Muscle of arm (tissue), 12 donors: Measurements from ENCODE around the gene BCR. TPM values are rescaled to one million over a fixed set of nuclear protein-coding genes. Genes with fewer than 3 reads are reported as not detected.
A peak's percentile ranks its signal among the peaks of the same experiment; 100 is the strongest.

Experiments used
- DNase-seq: peaks from one replicate; pipeline ENCODE4 v3.0.0-alpha.2; 2013
- polyA plus RNA-seq, 12 donors: library from polyadenylated mRNA; unstranded; fragments of 120-200 nt; gene quantifications; one replicate each; pipeline ENCODE4 v1.2.1, GENCODE V29; 2013; ENCODE audit not compliant: insufficient read length in 12 of 12

The BCR gene
- polyA plus RNA-seq, 12 donors: 10.4 to 37.8 (median 16.3) TPM; not detected in 1

DNA sequence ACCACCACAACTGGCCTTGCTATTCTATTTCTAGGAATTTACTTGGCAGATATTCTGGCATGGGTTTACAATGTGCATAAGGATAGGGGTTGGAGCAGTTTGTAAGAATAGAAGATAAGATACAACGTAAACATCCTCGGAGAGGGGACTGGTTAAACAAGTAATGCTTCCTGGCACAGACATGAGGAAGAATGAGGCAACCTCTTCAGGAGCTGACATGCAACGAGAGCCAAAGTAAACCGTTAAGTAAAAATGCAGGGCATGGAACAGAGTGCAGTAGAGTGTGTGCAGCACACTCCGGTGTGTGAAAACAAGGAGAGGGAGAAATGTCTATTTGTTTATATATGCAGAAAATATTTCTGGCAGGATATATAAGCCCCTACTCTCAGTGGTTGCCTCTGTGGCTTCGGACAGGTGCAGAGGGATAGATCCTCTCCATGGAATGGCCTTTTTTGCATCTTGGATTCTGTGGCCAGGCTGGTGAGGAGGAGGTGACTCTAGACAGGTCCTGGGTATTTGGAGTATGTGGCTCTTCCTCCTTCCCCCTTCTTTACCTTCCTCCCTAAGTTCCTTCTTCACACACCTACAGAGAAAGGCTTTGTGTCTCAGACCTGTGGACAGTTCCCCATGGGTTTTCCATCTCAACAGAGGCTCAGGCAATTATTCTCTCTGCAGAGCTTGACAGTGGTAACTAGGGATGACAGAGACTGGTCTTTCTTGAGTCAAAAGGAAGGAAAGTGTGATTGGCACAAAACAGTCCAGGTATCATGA, 32.5 kb upstream of the BCR start:
- no peak for DNase-seq

- peak; percentile 28 for DNase-seq
Observed at GRCh38 chr22:23149743-23150238, 30.5 kb upstream of the BCR start.

GRCh38 chr22:23150762-23151161, 29.5 kb upstream of the BCR start:
- no peak for DNase-seq

DNA sequence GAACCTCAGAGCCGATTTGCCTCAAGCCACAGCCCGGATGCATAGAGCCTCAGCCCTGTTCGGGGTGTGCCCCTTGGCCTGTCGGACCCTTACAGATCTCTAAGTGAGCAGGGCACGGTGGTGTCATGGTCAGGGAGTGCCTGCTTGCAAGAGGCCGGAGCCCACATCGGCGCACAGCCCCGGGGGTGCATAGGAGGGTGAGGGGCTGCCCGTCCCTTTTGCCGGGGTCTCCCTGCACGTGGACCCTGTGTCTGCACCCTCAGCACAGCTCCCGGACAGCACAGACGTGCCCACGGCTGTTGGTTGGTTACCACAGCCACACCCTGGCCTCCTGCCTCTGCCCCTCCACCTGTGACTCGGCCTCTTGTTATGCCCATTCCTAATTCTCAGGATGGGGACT, 28.5 kb upstream of the BCR start:
- no peak for DNase-seq

GRCh38 chr22:23152238-23153114, 27.8 kb upstream of the BCR start:
- no peak for DNase-seq

DNA sequence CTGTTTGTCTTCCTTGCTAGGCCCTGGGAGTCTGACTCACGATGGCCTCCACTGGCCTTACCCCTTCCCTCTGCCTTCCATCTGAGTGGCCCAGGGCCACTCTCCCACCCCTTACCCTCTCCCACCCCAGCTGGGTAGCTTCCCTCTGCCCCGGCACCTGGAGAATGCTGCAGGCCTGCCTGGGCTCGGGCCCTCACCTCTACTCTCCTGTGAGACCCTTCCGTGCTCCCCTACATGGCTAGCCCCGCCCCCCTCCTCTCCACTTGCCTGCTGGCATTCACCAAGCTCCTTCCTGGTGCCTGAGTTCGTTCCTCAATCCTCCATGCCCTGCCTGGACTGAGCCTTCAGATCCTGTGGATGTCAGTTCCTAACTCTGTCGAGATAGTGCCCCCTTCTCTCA, 26.3 kb upstream of the BCR start:
- no peak for DNase-seq

GRCh38 chr22:23154461-23154860, 25.8 kb upstream of the BCR start:
- no peak for DNase-seq

DNA sequence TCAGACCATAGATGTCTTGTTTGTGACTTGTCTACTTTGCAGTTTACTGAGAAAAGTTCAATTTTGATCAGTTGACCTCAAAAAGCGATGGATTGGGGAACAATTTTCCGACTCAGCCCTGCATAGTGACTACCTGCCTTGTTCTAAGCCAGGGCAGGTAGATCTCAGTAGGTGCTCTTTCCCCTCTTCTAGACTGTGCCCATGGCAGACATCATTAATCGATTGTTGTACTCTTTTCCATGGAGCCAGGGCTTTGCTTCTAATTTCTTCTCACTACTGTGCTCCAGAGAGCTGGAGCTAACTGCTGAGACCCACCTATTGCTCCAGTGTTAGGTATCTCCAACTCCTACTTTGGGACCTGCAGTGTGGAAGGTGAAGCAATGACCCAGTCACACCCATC, 25.2 kb upstream of the BCR start:
- DNase-seq: no peak

- DNase-seq: no peak
Observed at GRCh38 chr22:23155831-23156230, 24.5 kb upstream of the BCR start.

GRCh38 chr22:23156286-23156685, 24.0 kb upstream of the BCR start:
- no peak for DNase-seq

GRCh38 chr22:23157560-23158515, 22.5 kb upstream of the BCR start:
- no peak for DNase-seq

DNA sequence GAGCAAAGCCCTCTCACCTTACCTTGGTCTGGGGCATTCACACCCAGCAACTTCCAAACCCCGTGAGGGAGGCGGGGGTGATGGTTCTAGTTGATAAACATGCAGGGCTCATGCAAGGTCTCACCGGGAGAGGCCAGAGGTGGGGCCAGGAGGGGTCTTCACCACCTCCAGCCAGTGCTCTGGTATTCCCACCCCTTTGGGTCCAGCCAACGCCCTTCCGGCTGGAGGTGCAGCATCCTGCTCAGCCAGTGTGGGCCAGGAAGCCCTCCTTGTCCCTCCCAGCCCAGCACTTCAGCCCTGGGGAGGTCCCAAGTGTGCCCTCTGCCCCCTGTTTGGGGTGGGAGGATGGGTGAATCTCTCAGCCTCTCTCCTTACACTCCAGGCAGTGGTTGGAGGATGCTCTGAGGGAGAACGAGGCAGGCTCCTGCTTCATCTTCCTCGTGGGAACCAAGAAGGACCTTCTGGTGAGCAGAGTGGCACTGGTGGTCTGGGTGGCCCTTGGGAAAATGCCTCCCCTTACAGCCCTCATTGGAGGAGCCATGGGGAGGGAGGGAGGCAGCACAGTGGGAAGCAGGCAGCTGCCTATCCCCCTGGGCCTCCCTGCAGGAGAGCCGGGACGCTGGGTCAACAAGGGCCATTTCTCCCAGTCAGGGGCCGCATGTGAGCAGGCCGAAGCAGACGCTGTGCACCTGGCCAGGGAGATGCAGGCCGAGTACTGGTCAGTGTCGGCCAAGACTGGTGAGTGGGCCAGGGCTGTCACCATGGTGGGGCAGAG, 21.6 kb upstream of the BCR start:
- DNase-seq: no peak

DNA sequence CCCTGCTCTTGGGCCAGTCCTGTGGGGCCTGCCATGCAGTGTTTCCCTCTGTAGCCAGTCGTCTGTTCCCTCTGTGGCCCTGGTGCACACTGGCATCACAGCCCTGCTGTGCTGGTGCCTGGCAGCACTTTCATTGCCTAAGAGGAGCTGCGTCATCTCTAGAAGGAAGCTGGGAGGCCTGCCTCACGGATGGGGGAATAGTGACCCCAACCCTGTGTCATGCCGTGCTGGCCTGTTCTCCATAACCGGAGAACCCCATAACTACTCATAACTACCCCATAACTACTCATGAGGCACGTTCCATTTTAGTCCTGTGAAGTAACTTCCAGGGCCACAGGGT, 21.0 kb upstream of the BCR start:
- DNase-seq: no peak

DNA sequence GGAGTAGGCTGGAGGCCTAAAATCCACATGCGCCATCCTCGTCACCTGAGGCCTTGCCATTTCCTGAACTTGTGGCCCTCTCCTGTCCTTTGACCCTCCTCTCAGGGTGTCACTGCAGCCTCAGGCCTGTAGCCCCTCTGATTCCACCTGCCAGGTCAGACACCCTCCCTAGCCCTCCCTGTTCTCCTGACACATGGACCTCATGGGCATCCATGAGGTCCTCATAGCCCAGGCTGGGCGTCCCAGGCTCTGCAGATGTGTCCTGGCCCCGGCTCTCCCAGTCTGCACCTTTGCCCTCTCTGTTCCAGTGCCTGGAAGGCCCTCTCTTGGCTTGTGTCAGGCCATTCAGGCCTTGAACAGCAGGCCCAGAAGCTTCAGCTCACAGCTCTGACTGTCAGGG, 19.3 kb upstream of the BCR start:
- DNase-seq: no peak

DNA sequence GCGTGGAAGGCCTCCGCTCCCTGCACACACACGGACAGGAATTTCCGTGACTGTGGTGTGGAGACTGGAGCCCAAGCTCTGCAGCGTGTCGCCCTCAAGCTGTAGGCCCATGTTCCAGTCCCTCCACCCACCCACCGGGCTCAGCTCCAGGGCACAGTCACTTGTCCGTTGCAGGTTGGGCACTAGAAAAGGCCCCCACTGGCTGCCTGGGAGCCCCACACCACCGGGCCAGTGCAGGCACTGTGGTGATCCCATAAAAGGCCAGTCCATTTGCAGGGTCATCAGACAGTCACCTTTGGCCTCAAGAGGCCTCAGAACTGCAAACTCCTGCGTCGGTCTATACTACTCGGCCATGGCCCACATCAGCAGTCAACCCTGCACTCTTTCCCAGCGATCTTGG, 18.7 kb upstream of the BCR start:
- DNase-seq: no peak

DNA sequence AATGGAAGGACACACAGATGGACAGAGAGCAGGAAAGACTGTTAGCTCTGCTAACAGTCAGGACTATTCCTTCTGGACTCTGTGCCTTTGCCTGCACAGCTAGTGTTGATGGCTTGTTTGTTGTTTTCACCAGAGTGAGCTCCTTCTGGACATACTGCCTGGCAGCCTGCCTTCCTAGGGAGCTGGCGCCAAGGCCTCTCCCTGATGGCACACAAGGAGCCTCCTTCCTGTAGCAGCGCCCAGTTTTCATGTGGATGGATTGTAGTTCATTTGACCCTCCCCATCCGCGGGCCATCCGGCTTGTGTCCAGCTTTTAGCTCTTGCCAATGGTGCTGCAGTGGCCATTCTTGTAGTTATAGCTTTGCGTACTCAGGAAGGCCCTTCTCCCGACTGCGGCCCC, 16.6 kb upstream of the BCR start:
- DNase-seq: no peak

DNA sequence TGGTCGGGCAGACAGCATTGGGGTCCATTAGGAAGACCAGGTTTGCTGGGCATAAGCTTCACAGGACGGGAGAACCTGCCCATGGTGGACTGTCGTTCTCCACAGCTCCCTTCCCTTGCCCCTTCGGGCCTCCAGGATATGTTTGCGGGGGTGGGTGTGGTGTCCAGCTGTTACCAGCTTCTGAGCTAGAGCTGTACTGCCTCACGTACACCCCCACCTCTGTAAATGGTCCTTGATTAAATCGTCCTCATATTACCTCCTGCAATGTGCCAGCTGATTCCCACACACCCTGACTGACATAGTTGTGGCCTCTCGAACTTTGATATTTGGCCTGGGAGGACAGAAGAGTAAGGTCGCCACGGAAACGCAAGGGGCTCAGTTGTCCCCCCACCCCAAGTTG, 16.2 kb upstream of the BCR start:
- DNase-seq: no peak

GRCh38 chr22:23166042-23166831, 14.1 kb upstream of the BCR start:
- no peak for DNase-seq

GRCh38 chr22:23166841-23167616, 13.3 kb upstream of the BCR start:
- no peak for DNase-seq
